ENCODE results near the gene MOCOS. TPM values are rescaled to one million over a fixed set of nuclear protein-coding genes. Genes with fewer than 3 reads are reported as not detected.

MOCOS gene
- polyA plus RNA-seq, 2 donors: 1.2 to 4.2 TPM

GRCh38 chr18:36176177-36176584 lies 11.1 kb upstream of the MOCOS start:
- no peaks in the 10 kb centered on the region for H3K4me1 ChIP-seq (ENCODE audit: control insufficient read depth in 2 of 2, insufficient read depth in 2 of 2, low read length in 1 of 2)
- no peaks in the 10 kb centered on the region for H3K9me3 ChIP-seq (ENCODE audit: control insufficient read depth in 2 of 2, insufficient read depth in 1 of 2, low read depth in 1 of 2, low read length in 1 of 2)
- H3K27ac ChIP-seq (ENCODE audit: low read depth in 2 of 2, low read length in 1 of 2): no peak overlapping the region
- H3K27me3 ChIP-seq (ENCODE audit: control insufficient read depth in 1 of 2, insufficient read depth in 2 of 2, low read length in 2 of 2): no peaks in the 10 kb centered on the region
- WGBS, 2 donors: 88 to 92% methylated on average over 2 of the region's 2 CpGs
- H3K36me3 ChIP-seq (ENCODE audit: control insufficient read depth in 2 of 2, insufficient read depth in 2 of 2, low read length in 1 of 2): peaks cover 0 to 8% of the 10 kb centered on the region in 2 donors
- H3K4me3 ChIP-seq (ENCODE audit: low read depth in 1 of 2, low read length in 2 of 2): no peak overlapping the region

- Histone ChIP-seq H3K27me3 (ENCODE audit: control insufficient read depth in 1 of 2, insufficient read depth in 2 of 2, low read length in 2 of 2) (no peaks in the 10 kb centered on the region), H3K27ac (ENCODE audit: low read depth in 2 of 2, low read length in 1 of 2) (no peak overlapping the region), H3K9me3 (ENCODE audit: control insufficient read depth in 2 of 2, insufficient read depth in 1 of 2, low read depth in 1 of 2, low read length in 1 of 2) (no peaks in the 10 kb centered on the region), H3K4me3 (ENCODE audit: low read depth in 1 of 2, low read length in 2 of 2) (no peak overlapping the region), H3K4me1 (ENCODE audit: control insufficient read depth in 2 of 2, insufficient read depth in 2 of 2, low read length in 1 of 2) (no peaks in the 10 kb centered on the region), H3K36me3 (ENCODE audit: control insufficient read depth in 2 of 2, insufficient read depth in 2 of 2, low read length in 1 of 2) (peaks cover 0 to 8% of the 10 kb centered on the region in 2 donors)
- 86 to 92% methylated on average over 9 of the region's 9 CpGs for WGBS, 2 donors
Observed at GRCh38 chr18:36176711-36177110, 10.6 kb upstream of the MOCOS start.

- WGBS, 2 donors: 88 to 89% methylated on average over 3 of the region's 3 CpGs
Observed at GRCh38 chr18:36177913-36178312, 9.4 kb upstream of the MOCOS start.

GRCh38 chr18:36179562-36180355 lies 7.5 kb upstream of the MOCOS start:
- H3K27ac ChIP-seq (ENCODE audit: low read depth in 2 of 2, low read length in 1 of 2): peak overlapping the region in 1 of 2 donors; percentile 6
- WGBS, 2 donors: 19 to 34% methylated on average over 7 of the region's 7 CpGs
- H3K36me3 ChIP-seq (ENCODE audit: control insufficient read depth in 2 of 2, insufficient read depth in 2 of 2, low read length in 1 of 2): peaks cover 0 to 6% of the 10 kb centered on the region in 2 donors
- H3K4me3 ChIP-seq (ENCODE audit: low read depth in 1 of 2, low read length in 2 of 2): no peak overlapping the region
- no peaks in the 10 kb centered on the region for H3K4me1 ChIP-seq (ENCODE audit: control insufficient read depth in 2 of 2, insufficient read depth in 2 of 2, low read length in 1 of 2)
- no peaks in the 10 kb centered on the region for H3K9me3 ChIP-seq (ENCODE audit: control insufficient read depth in 2 of 2, insufficient read depth in 1 of 2, low read depth in 1 of 2, low read length in 1 of 2)
- H3K27me3 ChIP-seq (ENCODE audit: control insufficient read depth in 1 of 2, insufficient read depth in 2 of 2, low read length in 2 of 2): no peaks in the 10 kb centered on the region

More at GRCh38 chr18:36177913-36178312, 9.4 kb upstream of the MOCOS start:
- Histone ChIP-seq H3K4me1 (ENCODE audit: control insufficient read depth in 2 of 2, insufficient read depth in 2 of 2, low read length in 1 of 2) (no peaks in the 10 kb centered on the region), H3K9me3 (ENCODE audit: control insufficient read depth in 2 of 2, insufficient read depth in 1 of 2, low read depth in 1 of 2, low read length in 1 of 2) (no peaks in the 10 kb centered on the region), H3K36me3 (ENCODE audit: control insufficient read depth in 2 of 2, insufficient read depth in 2 of 2, low read length in 1 of 2) (peaks cover 0 to 6% of the 10 kb centered on the region in 2 donors), H3K27ac (ENCODE audit: low read depth in 2 of 2, low read length in 1 of 2) (no peak overlapping the region), H3K27me3 (ENCODE audit: control insufficient read depth in 1 of 2, insufficient read depth in 2 of 2, low read length in 2 of 2) (no peaks in the 10 kb centered on the region), H3K4me3 (ENCODE audit: low read depth in 1 of 2, low read length in 2 of 2) (no peak overlapping the region)

- no peaks in the 10 kb centered on the region for H3K9me3 ChIP-seq (ENCODE audit: control insufficient read depth in 2 of 2, insufficient read depth in 1 of 2, low read depth in 1 of 2, low read length in 1 of 2)
- no peak overlapping the region for H3K4me3 ChIP-seq (ENCODE audit: low read depth in 1 of 2, low read length in 2 of 2)
- WGBS, 2 donors: 86 to 89% methylated on average over 6 of the region's 6 CpGs
- peaks cover 0 to 5% of the 10 kb centered on the region in 2 donors for H3K4me1 ChIP-seq (ENCODE audit: control insufficient read depth in 2 of 2, insufficient read depth in 2 of 2, low read length in 1 of 2)
- no peaks in the 10 kb centered on the region for H3K36me3 ChIP-seq (ENCODE audit: control insufficient read depth in 2 of 2, insufficient read depth in 2 of 2, low read length in 1 of 2)
- no peak overlapping the region for H3K27ac ChIP-seq (ENCODE audit: low read depth in 2 of 2, low read length in 1 of 2)
- no peaks in the 10 kb centered on the region for H3K27me3 ChIP-seq (ENCODE audit: control insufficient read depth in 1 of 2, insufficient read depth in 2 of 2, low read length in 2 of 2)
Observed at GRCh38 chr18:36181441-36181840, 5.9 kb upstream of the MOCOS start.

GRCh38 chr18:36181898-36182506 lies 5.3 kb upstream of the MOCOS start:
- Histone ChIP-seq H3K4me1 (ENCODE audit: control insufficient read depth in 2 of 2, insufficient read depth in 2 of 2, low read length in 1 of 2) (peaks cover 2 to 8% of the 10 kb centered on the region in 2 donors), H3K27ac (ENCODE audit: low read depth in 2 of 2, low read length in 1 of 2) (no peak overlapping the region), H3K27me3 (ENCODE audit: control insufficient read depth in 1 of 2, insufficient read depth in 2 of 2, low read length in 2 of 2) (no peaks in the 10 kb centered on the region), H3K9me3 (ENCODE audit: control insufficient read depth in 2 of 2, insufficient read depth in 1 of 2, low read depth in 1 of 2, low read length in 1 of 2) (no peaks in the 10 kb centered on the region), H3K36me3 (ENCODE audit: control insufficient read depth in 2 of 2, insufficient read depth in 2 of 2, low read length in 1 of 2) (no peaks in the 10 kb centered on the region), H3K4me3 (ENCODE audit: low read depth in 1 of 2, low read length in 2 of 2) (no peak overlapping the region)
- 84 to 87% methylated on average over 3 of the region's 3 CpGs for WGBS, 2 donors

- peaks cover 2 to 12% of the 10 kb centered on the region in 2 donors for H3K4me1 ChIP-seq (ENCODE audit: control insufficient read depth in 2 of 2, insufficient read depth in 2 of 2, low read length in 1 of 2)
- 91% methylated on average over 6 of the region's 6 CpGs for WGBS, 2 donors
- no peaks in the 10 kb centered on the region for H3K27me3 ChIP-seq (ENCODE audit: control insufficient read depth in 1 of 2, insufficient read depth in 2 of 2, low read length in 2 of 2)
- no peak overlapping the region for H3K4me3 ChIP-seq (ENCODE audit: low read depth in 1 of 2, low read length in 2 of 2)
- H3K36me3 ChIP-seq (ENCODE audit: control insufficient read depth in 2 of 2, insufficient read depth in 2 of 2, low read length in 1 of 2): no peaks in the 10 kb centered on the region
- no peak overlapping the region for H3K27ac ChIP-seq (ENCODE audit: low read depth in 2 of 2, low read length in 1 of 2)
- H3K9me3 ChIP-seq (ENCODE audit: control insufficient read depth in 2 of 2, insufficient read depth in 1 of 2, low read depth in 1 of 2, low read length in 1 of 2): no peaks in the 10 kb centered on the region
Observed at GRCh38 chr18:36183033-36183432, 4.3 kb upstream of the MOCOS start.

GRCh38 chr18:36183987-36184386 lies 3.3 kb upstream of the MOCOS start:
- peaks cover 5 to 19% of the 10 kb centered on the region in 2 donors for H3K4me1 ChIP-seq (ENCODE audit: control insufficient read depth in 2 of 2, insufficient read depth in 2 of 2, low read length in 1 of 2)
- no peak overlapping the region for H3K27ac ChIP-seq (ENCODE audit: low read depth in 2 of 2, low read length in 1 of 2)
- H3K27me3 ChIP-seq (ENCODE audit: control insufficient read depth in 1 of 2, insufficient read depth in 2 of 2, low read length in 2 of 2): no peaks in the 10 kb centered on the region
- 86 to 89% methylated on average over 2 of the region's 2 CpGs for WGBS, 2 donors
- no peak overlapping the region for H3K4me3 ChIP-seq (ENCODE audit: low read depth in 1 of 2, low read length in 2 of 2)
- no peaks in the 10 kb centered on the region for H3K9me3 ChIP-seq (ENCODE audit: control insufficient read depth in 2 of 2, insufficient read depth in 1 of 2, low read depth in 1 of 2, low read length in 1 of 2)
- H3K36me3 ChIP-seq (ENCODE audit: control insufficient read depth in 2 of 2, insufficient read depth in 2 of 2, low read length in 1 of 2): no peaks in the 10 kb centered on the region

GRCh38 chr18:36185157-36185556 lies 2.1 kb upstream of the MOCOS start:
- Histone ChIP-seq H3K9me3 (ENCODE audit: control insufficient read depth in 2 of 2, insufficient read depth in 1 of 2, low read depth in 1 of 2, low read length in 1 of 2) (no peaks in the 10 kb centered on the region), H3K27ac (ENCODE audit: low read depth in 2 of 2, low read length in 1 of 2) (no peak overlapping the region), H3K36me3 (ENCODE audit: control insufficient read depth in 2 of 2, insufficient read depth in 2 of 2, low read length in 1 of 2) (no peaks in the 10 kb centered on the region), H3K4me1 (ENCODE audit: control insufficient read depth in 2 of 2, insufficient read depth in 2 of 2, low read length in 1 of 2) (peaks cover 5 to 19% of the 10 kb centered on the region in 2 donors), H3K27me3 (ENCODE audit: control insufficient read depth in 1 of 2, insufficient read depth in 2 of 2, low read length in 2 of 2) (no peaks in the 10 kb centered on the region), H3K4me3 (ENCODE audit: low read depth in 1 of 2, low read length in 2 of 2) (no peak overlapping the region)
- WGBS, 2 donors: 93 to 94% methylated on average over 3 of the region's 3 CpGs

All from esophagus (tissue), 2 donors.